GM12864 (cell line): ENCODE data around the gene ZFAND3.

Source experiments
- DNase-seq: peaks from one replicate; pipeline ENCODE4 v3.0.0-alpha.2; 2011; ENCODE audit warnings: low read depth
- H3K4me3 ChIP-seq: 2 replicates; pipeline ENCODE4 v1.5.1; 2011; ENCODE audit warnings: mild to moderate bottlenecking, low read depth, low read length, control low read depth
- CTCF ChIP-seq: IDR thresholded peaks from 2 replicates; pipeline ENCODE4 v1.5.1; 2011; ENCODE audit warnings: low read depth, mild to moderate bottlenecking, moderate library complexity, low read length, control low read depth, inconsistent platforms; ENCODE audit errors: missing control alignments

The ZFAND3 gene

DNA sequence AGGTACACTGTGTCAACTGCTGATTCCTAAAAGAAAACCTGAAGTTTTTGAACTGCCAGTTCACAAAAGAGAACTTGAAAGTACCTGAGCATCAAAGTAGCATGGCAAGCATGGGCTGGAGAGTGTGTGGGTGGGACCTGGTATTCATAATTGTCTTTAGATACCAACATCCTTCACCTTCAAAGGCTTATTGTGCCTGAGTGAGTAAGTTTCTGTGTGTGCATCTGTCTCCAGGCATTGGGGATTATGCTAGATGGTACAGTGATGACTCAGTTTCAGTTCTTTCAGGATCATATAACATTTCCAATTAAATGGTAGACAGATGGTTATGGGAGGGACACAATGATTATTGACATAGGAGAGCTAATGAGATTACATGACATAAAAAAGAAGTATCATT lies 238.5 kb downstream of the ZFAND3 start:
- DNase-seq = no peak
- TF ChIP-seq CTCF = no peak
- H3K4me3 ChIP-seq = no peak overlapping the region

DNA sequence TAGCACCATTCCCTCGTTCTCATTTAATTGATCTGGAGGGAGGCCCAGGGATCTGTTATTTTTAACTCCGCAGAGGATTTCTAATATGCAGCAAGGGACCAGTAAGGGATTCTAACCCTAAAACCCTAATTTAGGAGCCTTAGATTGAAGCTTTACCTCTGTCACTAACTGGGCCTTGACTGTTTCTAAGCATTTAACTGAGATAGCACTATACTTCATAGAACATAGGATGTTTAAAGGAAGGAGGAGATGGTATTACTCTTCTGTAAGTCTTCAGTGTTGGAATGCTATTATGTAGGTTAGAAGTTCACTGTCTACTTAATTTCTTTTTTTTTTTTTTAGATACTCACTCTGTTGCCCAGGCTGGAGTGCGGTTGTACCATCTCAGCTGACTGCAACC lies 242.5 kb downstream of the ZFAND3 start:
- DNase-seq = no peak
- TF ChIP-seq CTCF = no peak
- H3K4me3 ChIP-seq = no peak overlapping the region

GRCh38 chr6:38063973-38064372 lies 244.4 kb downstream of the ZFAND3 start:
- TF ChIP-seq CTCF = no peak
- no peak overlapping the region for H3K4me3 ChIP-seq
- no peak for DNase-seq

DNA sequence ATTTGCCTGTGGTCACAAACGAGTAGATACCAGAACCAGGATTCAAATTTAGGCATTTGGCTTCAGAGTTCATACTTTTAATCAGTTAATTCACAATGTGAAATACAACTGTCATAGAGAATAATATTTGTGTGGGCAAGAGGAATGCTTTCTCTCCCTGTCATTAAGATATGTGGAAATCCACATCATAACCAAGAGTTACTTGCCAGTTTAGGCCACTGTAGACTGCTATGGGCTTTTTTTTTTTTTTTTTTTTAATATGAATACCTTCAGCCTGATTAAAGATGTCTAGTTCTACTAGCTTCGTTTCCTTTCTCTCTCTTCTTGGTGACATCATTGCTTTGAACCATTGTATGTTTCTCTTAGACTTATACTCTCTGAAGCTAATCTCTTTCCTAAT lies 244.9 kb downstream of the ZFAND3 start:
- no peak overlapping the region for H3K4me3 ChIP-seq
- no peak for TF ChIP-seq CTCF
- DNase-seq = no peak

- no peak overlapping the region for H3K4me3 ChIP-seq
- no peak for DNase-seq
- no peak for TF ChIP-seq CTCF
Measured at GRCh38 chr6:38065734-38066305, 246.3 kb downstream of the ZFAND3 start.

GRCh38 chr6:38067263-38067980 lies 247.9 kb downstream of the ZFAND3 start:
- no peak for DNase-seq
- H3K4me3 ChIP-seq = no peak overlapping the region
- no peak for TF ChIP-seq CTCF
